Renal cortical epithelial cell (primary cell): Measurements from ENCODE around the gene HERPUD1. TPM values are rescaled to one million over a fixed set of nuclear protein-coding genes. Genes with fewer than 3 reads are reported as not detected.

Experiments used
- total RNA-seq: library from RNA; depleted of rRNA; stranded (reverse); fragments of >200 nt; gene quantifications from 2 replicates; pipeline ENCODE4 v1.2.3, GENCODE V29; 2014

HERPUD1 gene
- total RNA-seq, 1 donor from 2014 or later = 252 TPM

Other genes with a start within 250 kb of the HERPUD1 start
- 63.2 and 75.2 TPM in 2 replicates for gene MT1X, start 249.7 kb upstream of the HERPUD1 start, total RNA-seq
- 72.3 and 105 TPM in 2 replicates for gene NUP93, start 202.0 kb upstream of the HERPUD1 start, total RNA-seq
- 2.4 and 5.2 TPM in 2 replicates for gene SLC12A3, start 66.9 kb upstream of the HERPUD1 start, total RNA-seq
- gene CETP, start 29.8 kb downstream of the HERPUD1 start, total RNA-seq = not detected in 2 replicates
- 6.6 and 9.0 TPM in 2 replicates for gene NLRC5, start 57.4 kb downstream of the HERPUD1 start, total RNA-seq
- gene CPNE2, start 160.4 kb downstream of the HERPUD1 start, total RNA-seq = 28.8 and 32.2 TPM in 2 replicates